ENCODE results near the gene RAD51B. TPM values are rescaled to one million over a fixed set of nuclear protein-coding genes. Genes with fewer than 3 reads are reported as not detected.
A peak's percentile ranks its signal among the peaks of the same experiment; 100 is the strongest.

RAD51B gene
- total and polyA plus RNA-seq, 2 of the 13 experiments (the other 11 are each of a cell fraction or from before 2014, with no cell fraction given) = 7.0 to 9.5 TPM

GRCh38 chr14:67882986-67883555, 63.5 kb downstream of the RAD51B start (continued):
- TF ChIP-seq ZNF816 (CRISPR knock-in tag; IDR thresholded peaks at IDR 0.05; ENCODE audit: borderline replicate concordance) = no peak
- TF ChIP-seq HMGA1 (CRISPR knock-in tag; conservative IDR thresholded peaks at IDR 0.05) = no peak
- no peak for TF ChIP-seq CEBPG (CRISPR knock-in tag; IDR thresholded peaks at IDR 0.05)
- no peak for TF ChIP-seq U2AF1 (optimal IDR thresholded peaks at IDR 0.05; ENCODE audit: low read depth, low read length)
- TF ChIP-seq PAXIP1 (CRISPR knock-in tag; conservative IDR thresholded peaks at IDR 0.05) = no peak
- no peak for TF ChIP-seq MYNN (CRISPR knock-in tag; IDR thresholded peaks at IDR 0.05; ENCODE audit: low read depth)
- TF ChIP-seq BCL3 (CRISPR knock-in tag; IDR thresholded peaks at IDR 0.05) = no peak
- no peak for TF ChIP-seq YEATS4 (CRISPR knock-in tag; IDR thresholded peaks at IDR 0.05; ENCODE audit: borderline replicate concordance)
- TF ChIP-seq ZNF3 (CRISPR knock-in tag; IDR thresholded peaks at IDR 0.05) = no peak

GRCh38 chr14:67883717-67884116, 64.1 kb downstream of the RAD51B start:
- H3K4me3 ChIP-seq (replicated peaks in 1 of 3; ENCODE audit: insufficient read depth in 1 of 3, low read depth in 2 of 3, low read length in 3 of 3) = no peak overlapping the region
- no peaks in the 10 kb centered on the region for H3K4me1 ChIP-seq (ENCODE audit: insufficient read depth, low read length)
- WGBS (ENCODE audit: low lambda C conversion rate) = 77% methylated on average over 1 of the region's 1 CpG
- in situ Hi-C loops (cut with HindIII; ENCODE audit: extremely low pct_ligation_motif_present, low pct_unique_long_range_greater_than_20kb) = no loop called here
- TF ChIP-seq MED1 (CRISPR knock-in tag; IDR thresholded peaks at IDR 0.05) (no peak), STAG1 (CRISPR knock-in tag; IDR thresholded peaks at IDR 0.05) (peak; percentile 32)
- ATAC-seq (no peak), DNase-seq (ENCODE audit: low spot score) (no peak), FAIRE-seq (no peak)
- no peaks in the 10 kb centered on the region for H4K20me1 ChIP-seq (ENCODE audit: insufficient read depth, low read length)
- POLR2A ChIA-PET = no interaction called here
- no peak overlapping the region for H2AFZ ChIP-seq (ENCODE audit: low read length)
- no peaks in the 10 kb centered on the region for H3K36me3 ChIP-seq (replicated peaks in 1 of 2; ENCODE audit: control insufficient read depth in 1 of 2, insufficient read depth in 2 of 2, low read length in 2 of 2)
- no peak overlapping the region for H3K9ac ChIP-seq (ENCODE audit: insufficient read depth, low read depth, low read length)
- no peak overlapping the region for H3K4me2 ChIP-seq (ENCODE audit: low read depth, low read length)
- no peak overlapping the region for H3K27ac ChIP-seq (ENCODE audit: extremely low read length, insufficient read depth, low read length)
- BruUV-seq (replicated peaks) = no TSS peak
- intact Hi-C loops (cut with micrococcal nuclease; ENCODE audit: unreplicated experiment) = no loop called here
- no peaks in the 10 kb centered on the region for H3K9me3 ChIP-seq (ENCODE audit: low read length)
- CTCF ChIA-PET (ENCODE audit: low intra/inter-chr PET ratio, low total read pairs) = no interaction called here
- H3K79me2 ChIP-seq (ENCODE audit: insufficient read depth, low read length) = no peaks in the 10 kb centered on the region
- H3K27me3 ChIP-seq (ENCODE audit: control insufficient read depth in 1 of 2, insufficient read depth in 2 of 2, low read length in 2 of 2) = no peaks in the 10 kb centered on the region

Measured in HepG2 (cell line).